ENCODE data around the gene ADGRB2.

The ADGRB2 gene

DNA sequence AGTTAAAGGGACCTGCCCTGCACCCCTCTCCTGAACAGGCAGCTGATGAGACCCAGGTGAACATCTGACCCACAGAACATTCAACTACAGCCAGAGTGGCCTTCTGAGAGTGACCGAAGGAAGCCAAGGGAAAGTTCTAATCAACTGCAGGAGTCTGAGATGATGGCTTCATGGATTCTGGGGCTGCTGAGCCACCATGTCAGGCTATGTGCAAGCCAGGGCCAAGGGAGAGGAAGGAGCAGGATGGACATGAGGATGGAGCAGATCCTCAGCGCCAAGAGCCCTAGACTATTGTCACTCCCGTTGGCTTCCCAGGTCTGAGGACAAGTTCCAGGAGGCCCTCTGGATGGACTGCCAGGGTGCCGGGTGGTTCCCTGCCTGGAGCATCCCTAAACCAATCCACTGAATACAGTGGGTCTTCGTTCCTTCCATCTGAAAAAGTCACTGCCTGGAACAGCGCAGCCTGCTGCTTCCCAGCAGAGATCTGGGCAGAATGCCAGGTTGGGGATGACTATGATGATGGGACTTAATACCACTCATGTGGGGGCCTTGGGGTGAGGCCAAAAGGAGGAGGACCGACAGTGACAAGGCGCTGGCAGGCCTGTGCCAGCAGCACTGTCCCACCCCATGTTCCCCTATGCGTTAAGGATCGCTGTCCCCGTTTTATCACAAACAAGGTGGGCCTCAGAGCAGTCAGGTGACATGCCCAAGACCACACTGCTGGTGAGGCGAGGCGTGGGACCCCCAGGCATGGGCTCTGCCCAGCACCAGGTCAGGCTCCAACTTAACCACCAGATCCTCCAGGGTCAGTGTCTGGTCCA is 31.9 kb upstream of the ADGRB2 start:
- DNase-seq: no peak

- no peak for DNase-seq
Measured at GRCh38 chr1:31795096-31795675, 31.0 kb upstream of the ADGRB2 start.

DNA sequence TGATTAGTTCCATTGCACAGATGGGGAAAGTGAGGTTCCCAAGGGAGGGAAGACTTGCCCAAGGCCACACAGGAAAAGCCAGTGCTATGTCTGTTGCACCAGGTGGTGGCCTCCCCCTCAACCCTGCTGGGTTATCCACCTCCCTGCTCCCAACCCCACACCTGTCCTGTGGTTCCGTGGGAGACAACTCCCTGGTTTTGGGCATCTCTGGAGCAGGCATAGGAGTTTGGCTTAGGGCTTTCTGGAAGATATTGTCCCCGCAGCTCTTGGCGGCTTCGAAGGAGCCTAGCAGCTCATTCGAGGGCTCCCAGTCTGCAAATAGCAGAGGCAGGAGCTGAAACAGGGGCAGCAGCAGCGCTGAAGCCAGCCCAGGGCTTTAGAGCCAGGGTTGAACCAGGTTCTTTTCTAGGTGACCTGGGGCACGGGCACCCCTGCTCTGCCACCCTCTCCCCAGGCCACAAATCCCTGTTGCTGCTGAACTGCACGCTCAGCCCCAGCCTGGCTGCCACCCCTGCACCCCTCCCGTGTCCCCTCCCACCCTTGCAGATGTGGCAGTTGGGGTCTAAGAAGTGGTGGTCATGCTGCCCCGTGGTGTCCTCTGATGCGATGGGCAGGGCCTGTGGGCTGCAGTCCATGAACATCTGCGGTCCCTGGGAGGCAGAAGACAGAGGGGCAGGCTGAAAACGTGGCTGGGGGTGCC is 29.6 kb upstream of the ADGRB2 start:
- no peak for DNase-seq

DNA sequence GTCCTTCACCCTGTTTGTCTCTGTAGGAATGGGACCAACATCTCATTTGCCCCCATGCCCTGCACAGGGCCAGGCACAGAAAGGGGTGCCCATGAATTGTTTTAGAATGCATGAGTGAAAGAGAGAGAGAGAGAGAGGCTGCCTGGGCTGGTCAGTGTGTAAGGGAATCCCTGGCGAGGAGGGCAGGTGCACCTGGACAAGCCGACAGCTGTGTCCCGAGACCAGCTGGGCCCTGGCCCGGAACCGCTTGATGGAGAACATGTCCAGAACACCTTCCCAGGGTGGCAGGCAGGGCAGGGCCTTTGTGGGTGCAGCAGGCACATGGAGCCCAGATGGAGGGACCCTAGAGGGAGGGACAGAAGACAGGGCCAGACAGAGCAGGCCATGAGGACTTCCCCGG is 28.9 kb upstream of the ADGRB2 start:
- DNase-seq: no peak

DNA sequence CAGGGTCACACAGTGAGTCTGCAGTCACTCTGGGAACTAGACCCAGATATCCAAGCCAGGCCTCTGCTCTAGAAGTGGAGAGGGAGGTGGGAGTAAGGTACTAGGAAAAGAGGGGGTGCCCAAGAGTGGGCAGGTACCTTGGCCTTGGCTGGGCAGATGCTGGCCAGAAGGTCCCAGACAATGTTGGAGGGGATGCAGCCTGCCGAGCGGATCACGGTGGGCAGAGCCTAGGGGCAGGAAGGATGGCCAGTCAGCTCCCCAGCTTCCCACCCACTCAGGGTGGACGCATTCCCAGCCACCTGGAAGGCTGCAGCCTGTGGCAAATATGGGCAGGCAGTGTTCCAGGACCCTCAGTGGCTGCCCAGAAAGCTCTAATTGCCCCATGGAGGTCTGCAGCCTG is 28.4 kb upstream of the ADGRB2 start:
- DNase-seq: no peak

GRCh38 chr1:31792116-31792515 is 28.0 kb upstream of the ADGRB2 start:
- no peak for DNase-seq

GRCh38 chr1:31791131-31791858 is 27.2 kb upstream of the ADGRB2 start:
- DNase-seq: no peak

GRCh38 chr1:31790641-31791091 is 26.5 kb upstream of the ADGRB2 start:
- DNase-seq: no peak

- no peak for DNase-seq
Measured at GRCh38 chr1:31790140-31790539, 26.0 kb upstream of the ADGRB2 start.

- DNase-seq: peak; percentile 87
Measured at GRCh38 chr1:31789259-31790065, 25.3 kb upstream of the ADGRB2 start.

GRCh38 chr1:31788825-31789256 is 24.7 kb upstream of the ADGRB2 start:
- no peak for DNase-seq

DNA sequence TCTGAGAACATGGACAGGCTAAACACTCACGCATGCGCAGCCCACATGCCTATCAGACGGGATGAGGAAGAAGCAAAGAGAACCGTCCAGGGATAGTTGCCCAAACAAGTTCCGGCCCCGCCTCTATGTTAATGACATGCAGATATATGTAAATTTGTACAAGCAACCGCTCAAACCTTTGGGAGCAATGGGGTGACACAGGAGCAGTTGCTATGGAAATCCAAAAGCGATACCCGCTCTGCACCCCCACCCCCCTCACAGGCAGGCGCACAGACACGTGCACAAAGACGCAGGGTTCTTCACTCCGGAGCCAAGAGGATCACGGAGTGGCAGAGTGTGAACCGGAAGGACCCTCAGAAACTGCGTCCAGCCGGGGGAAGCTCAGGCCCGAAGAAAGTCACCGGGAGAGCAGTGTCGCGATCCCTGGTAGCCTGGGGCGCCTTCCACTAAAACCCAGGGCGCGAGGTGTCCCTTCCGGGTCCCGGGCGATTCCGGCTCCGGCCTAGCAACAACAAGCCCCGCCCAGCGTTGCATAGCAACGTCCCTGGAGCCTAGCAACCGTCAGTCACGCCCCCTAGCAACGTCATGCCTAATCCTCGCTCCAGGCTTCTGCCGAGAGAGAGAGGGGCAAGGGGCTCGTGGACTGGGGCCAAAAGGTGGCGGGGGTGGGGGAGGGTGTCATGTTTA is 24.1 kb upstream of the ADGRB2 start:
- DNase-seq: peak; percentile 85

DNA sequence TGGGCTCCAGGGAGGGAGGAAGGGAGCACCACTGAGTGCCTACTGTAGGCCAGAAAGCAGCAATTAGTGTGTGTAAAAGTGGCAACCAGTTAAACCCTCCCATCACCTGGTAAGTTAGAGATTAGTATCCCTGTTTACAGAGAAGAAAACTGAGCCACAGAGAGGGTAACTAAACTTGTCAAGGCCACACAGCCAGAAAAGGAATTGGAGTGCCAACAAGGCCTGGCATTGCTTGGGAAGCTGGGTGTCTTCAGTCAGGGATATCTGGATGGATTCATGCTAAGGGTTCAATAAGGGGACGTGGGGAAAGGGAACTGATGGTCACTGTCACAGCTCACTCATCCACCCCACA is 23.6 kb upstream of the ADGRB2 start:
- no peak for DNase-seq

DNA sequence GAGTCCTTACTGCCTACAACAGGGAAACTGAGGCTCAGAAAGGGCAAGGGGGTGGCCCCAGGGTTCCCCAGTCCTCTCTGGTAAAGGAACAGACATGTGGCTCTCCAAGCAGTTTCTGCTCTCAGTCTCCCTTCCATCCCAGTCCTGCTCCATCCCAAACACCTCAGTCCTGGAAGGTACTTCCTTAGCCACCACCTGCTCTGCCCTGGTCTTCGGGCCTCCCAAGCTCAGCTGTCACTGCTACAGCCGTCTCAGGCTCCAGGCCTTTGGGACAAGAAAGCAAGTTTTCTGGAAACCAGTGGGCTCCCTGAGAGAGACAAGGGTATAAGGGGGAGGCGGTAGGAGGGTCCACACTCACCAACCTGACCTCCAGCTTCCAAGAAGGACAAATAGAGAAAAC is 23.1 kb upstream of the ADGRB2 start:
- no peak for DNase-seq

DNA sequence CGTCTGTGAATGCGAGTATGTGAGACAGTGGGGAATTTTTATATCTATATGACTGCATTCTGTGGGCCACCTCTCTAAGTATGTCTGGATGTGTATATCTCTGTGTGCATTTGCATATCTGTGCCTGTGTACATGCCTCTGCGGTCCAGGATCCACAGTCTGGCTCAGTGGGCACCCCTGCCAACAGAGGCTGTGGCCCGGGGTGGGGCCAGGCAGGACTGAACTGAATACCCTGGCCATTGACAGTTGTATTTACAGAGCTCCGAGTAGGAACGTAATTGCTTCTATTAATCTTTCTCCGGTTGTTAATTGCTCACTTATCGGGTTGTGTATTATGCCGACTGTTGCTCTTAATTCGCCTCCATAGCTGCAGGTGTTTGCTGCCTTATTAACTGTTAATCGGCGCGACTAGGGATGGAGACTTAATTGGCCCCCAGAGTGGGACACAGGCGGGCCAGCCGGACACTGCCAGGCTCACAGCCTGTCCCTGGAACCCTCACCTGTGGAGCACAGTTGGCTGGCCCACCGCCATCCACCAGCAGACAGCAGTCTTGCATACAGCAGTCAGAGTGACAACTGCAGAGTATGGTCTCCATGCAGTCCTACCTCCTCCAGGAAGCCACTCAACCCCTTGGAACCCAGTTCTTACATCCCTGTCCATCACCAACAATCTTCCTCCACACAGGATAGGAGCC is 22.4 kb upstream of the ADGRB2 start:
- DNase-seq: no peak

DNA sequence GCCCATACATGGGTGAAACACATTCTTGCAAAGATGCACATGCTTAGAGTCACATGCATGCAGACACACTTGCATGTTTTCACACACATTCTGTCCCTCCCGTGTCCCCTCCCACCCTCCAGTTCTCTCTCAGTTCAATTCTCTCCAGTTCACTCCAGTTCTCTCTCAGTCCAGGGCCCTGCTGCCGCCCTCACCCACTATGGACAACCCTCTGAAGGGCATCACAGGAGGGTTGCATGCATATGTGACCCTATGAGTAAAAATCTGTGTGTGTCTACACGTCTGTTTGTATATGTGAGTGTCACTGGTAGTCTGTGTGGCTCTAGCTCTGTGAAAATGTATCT is 21.8 kb upstream of the ADGRB2 start:
- no peak for DNase-seq

- no peak for DNase-seq
Measured at GRCh38 chr1:31785020-31785946, 21.1 kb upstream of the ADGRB2 start.

- DNase-seq: no peak
Measured at GRCh38 chr1:31784356-31785019, 20.3 kb upstream of the ADGRB2 start.

- no peak for DNase-seq
Measured at GRCh38 chr1:31783846-31784245, 19.7 kb upstream of the ADGRB2 start.
